Stimulated activated CD4-positive, alpha-beta T cell treated with anti-CD3 and anti-CD28 coated beads, Interleukin-4, amount 100 ng/mL, for 48 hours (primary cell): ENCODE results near the gene SLC5A2.
"Not testable (repeated sequence)": the region's sequence is repeated elsewhere in the genome, so short reads cannot be mapped to it uniquely, and the experiment has no call there.

Source experiments
- DNase-seq, 2 donors: peaks; one replicate each; pipeline ENCODE4 v3.0.0-alpha.2; 2020; ENCODE audit warnings: low read depth in 2 of 2

The SLC5A2 gene

GRCh38 chr16:31528523-31529107 is 45.7 kb downstream of the SLC5A2 start:
- no peak for DNase-seq

DNA sequence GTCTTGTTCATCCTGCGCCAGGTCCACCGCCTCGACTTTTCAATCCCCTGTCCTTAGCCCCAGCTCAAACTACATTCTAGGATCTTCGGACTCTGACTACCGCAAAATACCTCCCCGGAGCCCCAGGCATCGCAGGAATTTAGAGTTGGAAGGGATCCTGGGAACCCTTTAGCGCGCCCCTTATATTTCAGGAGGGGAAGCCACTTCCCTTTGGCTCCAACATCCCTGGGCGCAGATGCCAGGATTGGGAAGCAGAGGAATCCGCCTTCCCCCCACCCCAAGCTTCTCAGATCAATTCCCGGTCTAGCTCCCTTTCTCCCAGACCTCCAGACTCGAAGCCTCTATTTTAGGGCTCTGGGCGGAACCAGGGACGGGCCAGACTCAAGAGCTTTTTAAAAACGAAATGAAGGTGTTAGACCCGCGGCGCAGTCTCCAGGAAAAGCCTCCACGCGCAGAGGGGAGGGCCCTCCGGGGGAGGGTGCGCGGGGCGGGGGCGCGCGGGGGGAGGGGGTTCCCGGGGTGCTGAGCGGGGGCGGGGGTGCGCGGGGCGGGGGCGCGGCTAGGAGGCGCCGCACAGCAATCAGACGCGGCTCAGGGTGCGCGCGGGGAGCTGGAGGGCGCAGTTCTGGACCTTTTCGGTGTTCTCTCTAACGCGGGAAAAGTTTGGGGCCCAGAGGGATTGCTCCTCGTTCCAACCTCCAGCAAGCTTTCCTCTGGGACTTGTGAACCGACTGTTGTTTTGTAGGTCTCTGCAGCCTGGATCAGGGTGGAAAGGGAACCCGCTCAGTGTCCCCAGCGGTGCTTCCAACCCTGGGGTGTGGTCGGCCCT is 46.4 kb downstream of the SLC5A2 start:
- no peak for DNase-seq

DNA sequence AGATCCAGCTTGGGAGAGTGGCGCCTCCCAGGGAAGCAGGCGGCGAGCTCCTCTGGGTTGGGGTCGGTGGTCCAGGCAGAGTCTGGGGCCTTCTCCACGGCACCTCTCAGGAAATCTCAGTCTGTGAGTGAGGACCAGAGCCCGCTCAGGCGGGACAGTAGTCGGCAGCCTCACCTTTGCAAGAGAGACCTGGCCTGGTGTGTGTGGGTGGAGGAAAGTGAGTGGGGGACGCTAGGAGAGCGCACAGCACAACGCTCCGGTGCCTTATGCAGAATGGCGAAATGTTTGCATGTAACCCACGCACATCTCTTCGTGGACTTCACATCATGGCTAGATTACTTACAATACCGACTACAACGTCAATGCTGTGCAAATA is 47.0 kb downstream of the SLC5A2 start:
- no peak for DNase-seq

- no peak for DNase-seq
These were observed 47.5 kb downstream of the SLC5A2 start for GRCh38 chr16:31530405-31530804.

- no peak for DNase-seq
These were observed 48.2 kb downstream of the SLC5A2 start for GRCh38 chr16:31531096-31531495.

- DNase-seq = no peak
These were observed 49.2 kb downstream of the SLC5A2 start for GRCh38 chr16:31532120-31532519.

GRCh38 chr16:31532896-31533295 is 50.0 kb downstream of the SLC5A2 start:
- DNase-seq = no peak

GRCh38 chr16:31535737-31536136 is 52.8 kb downstream of the SLC5A2 start:
- no peak for DNase-seq

GRCh38 chr16:31536804-31537361 is 54.0 kb downstream of the SLC5A2 start:
- no peak for DNase-seq

DNA sequence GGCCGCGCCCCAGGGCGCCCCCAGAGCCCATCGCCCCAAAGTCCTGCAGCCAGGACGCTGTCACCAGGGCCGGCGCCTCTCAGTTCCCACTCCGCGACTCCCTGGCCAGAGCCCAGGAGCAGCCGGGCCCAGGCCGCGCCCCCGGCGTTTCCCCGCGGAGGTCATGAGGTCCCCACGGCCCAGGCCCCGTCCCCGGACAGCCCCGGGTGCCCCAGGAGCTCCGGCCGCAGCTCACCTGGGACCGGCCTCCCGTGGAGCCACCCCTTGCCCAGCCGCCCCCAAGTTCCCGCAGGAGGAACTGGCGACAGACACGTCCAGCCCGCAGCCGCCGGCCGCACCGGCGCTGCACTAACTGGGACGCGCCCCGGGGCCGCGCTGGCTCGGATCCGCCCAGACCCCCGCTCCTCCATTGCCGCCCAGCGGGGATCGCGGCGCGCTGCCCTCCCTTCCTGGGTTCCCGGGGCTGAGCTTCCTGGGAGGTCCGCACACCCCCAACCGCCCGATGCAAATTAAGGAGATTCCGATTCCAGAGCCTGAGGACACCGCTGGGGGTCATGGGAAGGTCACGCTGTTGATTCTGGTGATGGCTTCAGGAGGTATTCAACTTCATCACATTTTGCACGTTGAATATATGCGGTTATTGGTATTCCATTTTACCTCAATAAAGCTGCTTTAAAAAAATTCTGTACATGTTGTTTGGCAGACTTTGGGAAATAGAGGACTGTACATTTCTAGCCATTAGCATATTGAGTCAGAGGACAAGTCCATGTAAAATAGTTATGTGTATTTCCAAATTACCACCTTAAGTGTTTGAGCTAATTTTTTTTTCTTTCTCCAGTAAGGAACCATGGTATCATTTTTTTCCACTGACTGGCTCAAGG is 54.7 kb downstream of the SLC5A2 start:
- DNase-seq = no peak

DNA sequence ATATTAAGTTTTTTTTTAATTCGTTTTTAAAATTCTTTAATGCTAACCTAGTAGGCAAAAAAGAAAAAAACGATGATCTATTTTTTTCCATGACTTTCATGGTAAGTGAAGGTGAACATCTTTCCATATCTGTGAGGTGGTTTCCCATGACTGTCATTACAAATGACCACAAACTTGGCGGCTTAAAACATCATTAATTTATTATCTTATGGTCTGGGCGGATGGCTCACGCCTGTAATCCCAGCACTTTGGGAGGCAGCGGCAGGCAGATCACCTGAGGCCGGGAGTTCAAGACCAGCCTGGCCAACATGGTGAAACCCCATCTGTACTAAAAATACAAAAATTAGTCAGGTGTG is 55.3 kb downstream of the SLC5A2 start:
- DNase-seq = not testable (repeated sequence)

GRCh38 chr16:31539762-31540161 is 56.8 kb downstream of the SLC5A2 start:
- DNase-seq = not testable (repeated sequence)
